Measurements from ENCODE around the gene LRPPRC. TPM values are rescaled to one million over a fixed set of nuclear protein-coding genes. Genes with fewer than 3 reads are reported as not detected.
"Not testable (repeated sequence)": the region's sequence is repeated elsewhere in the genome, so short reads cannot be mapped to it uniquely, and the experiment has no call there.

Gene LRPPRC
- total RNA-seq, 1 donor from 2014 or later = 88.0 TPM

DNA sequence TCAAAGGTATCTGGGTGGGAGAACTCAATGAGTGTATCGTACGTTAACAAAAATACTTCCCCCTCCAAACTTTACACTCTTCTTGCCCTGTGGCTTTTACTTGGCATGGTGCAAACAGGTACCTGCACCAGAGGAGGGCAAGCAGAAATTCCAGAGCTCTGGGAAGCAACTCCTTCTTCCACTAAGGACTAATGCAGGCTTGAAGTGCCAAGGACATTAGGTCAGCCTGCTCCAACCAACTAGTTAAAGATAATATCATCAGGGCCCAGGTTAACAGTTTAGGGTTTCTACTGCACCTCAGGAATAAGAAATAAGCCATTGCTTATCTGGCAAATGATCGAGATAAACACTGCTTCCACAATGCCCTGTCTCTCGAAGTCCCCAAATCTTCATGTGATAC is 70.4 kb downstream of the LRPPRC start:
- TF ChIP-seq, protein P1, sequence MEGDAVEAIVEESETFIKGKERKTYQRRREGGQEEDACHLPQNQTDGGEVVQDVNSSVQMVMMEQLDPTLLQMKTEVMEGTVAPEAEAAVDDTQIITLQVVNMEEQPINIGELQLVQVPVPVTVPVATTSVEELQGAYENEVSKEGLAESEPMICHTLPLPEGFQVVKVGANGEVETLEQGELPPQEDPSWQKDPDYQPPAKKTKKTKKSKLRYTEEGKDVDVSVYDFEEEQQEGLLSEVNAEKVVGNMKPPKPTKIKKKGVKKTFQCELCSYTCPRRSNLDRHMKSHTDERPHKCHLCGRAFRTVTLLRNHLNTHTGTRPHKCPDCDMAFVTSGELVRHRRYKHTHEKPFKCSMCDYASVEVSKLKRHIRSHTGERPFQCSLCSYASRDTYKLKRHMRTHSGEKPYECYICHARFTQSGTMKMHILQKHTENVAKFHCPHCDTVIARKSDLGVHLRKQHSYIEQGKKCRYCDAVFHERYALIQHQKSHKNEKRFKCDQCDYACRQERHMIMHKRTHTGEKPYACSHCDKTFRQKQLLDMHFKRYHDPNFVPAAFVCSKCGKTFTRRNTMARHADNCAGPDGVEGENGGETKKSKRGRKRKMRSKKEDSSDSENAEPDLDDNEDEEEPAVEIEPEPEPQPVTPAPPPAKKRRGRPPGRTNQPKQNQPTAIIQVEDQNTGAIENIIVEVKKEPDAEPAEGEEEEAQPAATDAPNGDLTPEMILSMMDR (IDR thresholded peaks at IDR 0.05; ENCODE audit: partially characterized antibody, unreplicated experiment) = no peak
- Mint-ChIP-seq H3K27ac (ENCODE audit: unreplicated experiment) (no peak overlapping the region), H3K27me3 (ENCODE audit: unreplicated experiment) (no peaks in the 10 kb centered on the region), H3K4me3 (ENCODE audit: unreplicated experiment) (no peak overlapping the region), H3K9me3 (ENCODE audit: unreplicated experiment) (no peaks in the 10 kb centered on the region), H3K4me1 (ENCODE audit: low read depth, unreplicated experiment) (peaks cover 2% of the 10 kb centered on the region), H3K36me3 (ENCODE audit: unreplicated experiment) (no peaks in the 10 kb centered on the region)
- DNase-seq = no peak

GRCh38 chr2:43924463-43924862 is 71.3 kb downstream of the LRPPRC start:
- Mint-ChIP-seq H3K4me3 (ENCODE audit: unreplicated experiment) (no peak overlapping the region), H3K36me3 (ENCODE audit: unreplicated experiment) (no peaks in the 10 kb centered on the region), H3K9me3 (ENCODE audit: unreplicated experiment) (no peaks in the 10 kb centered on the region), H3K27ac (ENCODE audit: unreplicated experiment) (no peak overlapping the region), H3K27me3 (ENCODE audit: unreplicated experiment) (no peaks in the 10 kb centered on the region), H3K4me1 (ENCODE audit: low read depth, unreplicated experiment) (peaks cover 2% of the 10 kb centered on the region)
- TF ChIP-seq, protein P1 (IDR thresholded peaks at IDR 0.05; ENCODE audit: partially characterized antibody, unreplicated experiment) = no peak
- no peak for DNase-seq

- H3K4me3 Mint-ChIP-seq (ENCODE audit: unreplicated experiment); H3K36me3 Mint-ChIP-seq (ENCODE audit: unreplicated experiment): not testable (repeated sequence)
Measured at GRCh38 chr2:43911136-43911790, 84.5 kb downstream of the LRPPRC start.

DNA sequence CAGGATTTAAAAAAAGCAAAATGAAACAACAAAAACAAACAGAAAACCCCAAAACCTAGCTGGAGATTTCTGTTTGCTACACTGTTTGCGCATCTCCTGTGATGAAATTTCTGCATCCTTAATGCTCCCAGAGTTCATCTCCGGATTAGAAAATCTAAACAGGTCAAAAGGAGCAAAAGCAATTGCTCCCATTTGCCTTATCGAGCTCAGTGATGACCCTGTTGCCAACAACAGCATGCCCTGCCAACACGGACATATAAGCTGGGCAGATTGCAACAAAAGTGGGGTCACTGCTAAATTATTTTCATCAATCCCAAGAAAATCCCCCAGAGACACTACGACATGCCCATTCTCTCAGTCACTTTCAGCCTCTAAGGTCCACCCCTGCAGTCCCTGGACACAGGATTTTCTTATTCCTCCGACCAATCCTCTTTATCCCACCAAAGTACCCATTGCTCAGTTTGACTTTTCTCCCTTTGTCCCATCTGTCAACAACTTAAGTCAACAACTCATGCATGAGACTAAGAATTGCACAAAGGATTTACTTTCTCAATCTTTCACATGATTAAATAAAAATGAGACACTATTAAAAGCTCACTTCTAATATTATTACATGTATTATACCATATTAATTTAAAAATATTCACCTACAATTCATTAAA is 89.2 kb downstream of the LRPPRC start:
- TF ChIP-seq, protein P1 (IDR thresholded peaks at IDR 0.05; ENCODE audit: partially characterized antibody, unreplicated experiment) = no peak
- Mint-ChIP-seq H3K4me1 (ENCODE audit: low read depth, unreplicated experiment) (peaks cover 24% of the 10 kb centered on the region), H3K36me3 (ENCODE audit: unreplicated experiment) (no peaks in the 10 kb centered on the region), H3K27ac (ENCODE audit: unreplicated experiment) (no peak overlapping the region), H3K27me3 (ENCODE audit: unreplicated experiment) (no peaks in the 10 kb centered on the region), H3K4me3 (ENCODE audit: unreplicated experiment) (no peak overlapping the region), H3K9me3 (ENCODE audit: unreplicated experiment) (peaks cover 2% of the 10 kb centered on the region)
- DNase-seq = no peak

More at GRCh38 chr2:43911136-43911790, 84.5 kb downstream of the LRPPRC start:
- H3K27me3 Mint-ChIP-seq (ENCODE audit: unreplicated experiment); H3K27ac Mint-ChIP-seq (ENCODE audit: unreplicated experiment); DNase-seq; H3K4me1 Mint-ChIP-seq (ENCODE audit: low read depth, unreplicated experiment); H3K9me3 Mint-ChIP-seq (ENCODE audit: unreplicated experiment): not testable (repeated sequence)

DNA sequence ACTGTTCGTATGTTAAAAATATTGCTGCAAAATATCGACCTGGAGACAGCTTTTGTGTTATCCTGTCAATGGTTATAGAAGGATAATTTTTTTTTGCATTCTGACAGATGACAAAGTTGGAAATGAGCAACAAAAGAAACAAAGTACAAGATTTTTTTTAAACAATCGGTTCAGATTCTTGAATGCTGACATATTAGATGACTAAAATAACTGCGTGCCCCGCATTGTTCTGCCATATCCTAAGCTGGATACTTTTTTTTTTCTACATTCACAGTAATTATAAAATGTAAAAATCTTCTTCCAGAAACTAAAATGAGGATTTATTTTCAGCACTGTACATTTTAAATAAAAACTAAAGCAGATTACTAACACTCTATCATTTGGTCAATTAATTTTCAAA is 89.9 kb downstream of the LRPPRC start:
- Mint-ChIP-seq H3K36me3 (ENCODE audit: unreplicated experiment) (no peaks in the 10 kb centered on the region), H3K27me3 (ENCODE audit: unreplicated experiment) (no peaks in the 10 kb centered on the region), H3K4me1 (ENCODE audit: low read depth, unreplicated experiment) (peaks cover 24% of the 10 kb centered on the region)

More for the DNA sequence above, 89.9 kb downstream of the LRPPRC start:
- peak overlapping the region; percentile 52 for H3K27ac Mint-ChIP-seq (ENCODE audit: unreplicated experiment)
- TF ChIP-seq, protein P1 (IDR thresholded peaks at IDR 0.05; ENCODE audit: partially characterized antibody, unreplicated experiment) = no peak
- peaks cover 2% of the 10 kb centered on the region for H3K9me3 Mint-ChIP-seq (ENCODE audit: unreplicated experiment)
- DNase-seq = no peak
- H3K4me3 Mint-ChIP-seq (ENCODE audit: unreplicated experiment) = no peak overlapping the region

Data from glutamatergic neuron (in vitro differentiated cells).